GM18499 (cell line): Measurements from ENCODE around the gene ZNF710.
A peak's percentile ranks its signal among the peaks of the same experiment; 100 is the strongest.
"Not testable (repeated sequence)": the region's sequence is repeated elsewhere in the genome, so short reads cannot be mapped to it uniquely, and the experiment has no call there.

Source experiments
- ATAC-seq: cut with Tn5 transposase; IDR thresholded peaks from one replicate; pipeline ENCODE4 v1.9.1; 2021; ENCODE audit warnings: moderate number of reproducible peaks; ENCODE audit not compliant: insufficient read depth, unreplicated experiment

Gene ZNF710

DNA sequence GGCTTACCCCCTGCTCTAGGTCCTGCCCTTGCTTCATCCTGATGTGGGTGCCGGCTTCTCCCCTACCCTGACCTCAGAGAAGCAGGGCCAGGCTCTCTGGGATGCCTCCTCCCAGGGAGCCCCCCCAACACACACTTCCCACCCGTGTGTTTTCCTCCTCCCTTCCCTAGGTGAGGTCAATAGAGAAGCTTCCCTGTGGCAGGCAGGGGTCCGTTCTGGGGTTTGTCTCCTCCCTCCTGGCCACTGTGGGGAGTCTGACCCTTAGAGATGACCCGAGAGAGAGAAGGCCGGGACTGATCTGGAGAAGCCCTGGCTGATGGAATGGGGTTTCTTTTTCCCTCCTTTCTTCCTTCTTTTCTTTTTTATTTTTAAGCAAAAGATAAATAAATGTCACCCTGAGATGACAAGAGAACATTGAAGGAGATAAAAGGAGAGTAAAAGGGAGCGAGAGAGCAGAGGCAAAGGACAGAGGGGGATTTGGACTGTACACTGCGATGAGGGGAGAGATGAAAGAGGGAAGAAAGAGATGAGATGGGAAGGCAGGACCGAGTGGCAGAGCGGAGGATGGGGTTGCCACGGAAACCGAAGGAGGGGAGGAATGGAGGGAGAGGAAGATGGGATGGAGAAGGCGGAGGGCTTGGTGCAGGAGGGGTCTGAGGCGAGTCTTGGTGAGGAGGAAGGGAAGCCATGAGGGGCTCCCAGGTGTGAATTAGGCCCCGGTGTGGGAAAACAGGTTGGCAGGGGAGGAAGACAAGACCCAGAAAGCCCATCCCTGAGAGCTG lies 52.8 kb downstream of the ZNF710 start:
- no peak for ATAC-seq

DNA sequence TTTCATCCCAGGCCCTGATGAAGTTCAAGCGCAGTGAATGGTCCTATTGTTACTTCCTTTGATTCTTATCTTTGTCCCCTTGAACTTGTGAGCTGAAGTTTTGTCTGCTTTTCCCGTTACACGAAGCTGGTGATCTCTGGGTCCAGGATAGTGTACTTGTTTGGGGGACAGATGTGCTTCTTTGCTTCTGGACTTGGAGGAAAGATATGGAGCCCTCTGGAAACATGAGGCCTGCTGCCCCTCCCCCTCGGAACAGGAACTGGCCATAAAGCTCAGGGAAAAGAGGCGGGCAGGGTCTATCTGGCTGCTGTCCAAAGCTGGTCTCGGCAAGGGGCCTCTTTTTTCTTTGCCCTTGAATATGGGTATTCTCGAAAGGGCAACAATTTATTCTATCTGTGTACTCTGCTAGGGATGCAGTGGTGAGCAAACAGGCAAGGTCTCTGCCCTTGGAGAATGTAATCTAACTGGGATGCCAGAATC lies 53.5 kb downstream of the ZNF710 start:
- ATAC-seq = no peak

DNA sequence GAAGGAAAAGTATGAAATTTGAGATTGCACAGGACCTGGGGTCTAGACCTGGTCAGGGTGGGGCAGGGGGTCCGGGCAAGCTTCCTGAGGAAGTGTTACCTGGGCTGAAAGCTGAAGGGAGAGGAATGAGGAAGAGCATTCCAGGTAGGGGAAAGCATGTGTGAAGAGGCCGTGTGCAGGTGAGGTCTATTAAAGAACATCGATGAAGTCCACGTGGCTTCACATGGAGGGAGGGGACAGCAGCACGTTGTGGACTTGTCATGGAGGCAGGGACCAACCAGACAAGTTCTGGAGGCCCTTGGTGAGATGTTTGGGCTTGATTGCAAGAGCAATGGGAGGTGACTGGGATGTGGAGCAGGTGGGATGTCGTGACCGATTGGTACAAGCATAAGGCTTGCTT lies 54.1 kb downstream of the ZNF710 start:
- ATAC-seq = no peak

DNA sequence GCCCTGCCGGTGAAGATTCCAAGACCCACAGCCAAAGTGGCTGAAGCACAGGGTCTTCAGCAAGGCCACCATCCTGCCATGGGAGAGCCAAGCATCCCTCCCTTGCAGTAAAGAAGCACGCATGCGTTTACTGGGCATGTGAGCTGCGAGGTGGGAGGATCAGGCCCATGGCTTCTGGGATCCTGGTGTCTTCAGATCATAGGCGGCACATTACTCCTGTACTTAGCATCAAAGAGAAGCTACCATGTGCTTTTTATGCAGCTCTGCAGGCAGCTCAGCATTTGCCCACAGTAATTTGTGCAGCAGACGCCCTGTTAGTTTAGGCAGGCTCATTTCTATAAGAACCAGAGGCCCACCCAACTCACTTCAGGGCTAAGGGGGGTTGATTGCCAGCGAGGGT lies 55.4 kb downstream of the ZNF710 start:
- no peak for ATAC-seq

DNA sequence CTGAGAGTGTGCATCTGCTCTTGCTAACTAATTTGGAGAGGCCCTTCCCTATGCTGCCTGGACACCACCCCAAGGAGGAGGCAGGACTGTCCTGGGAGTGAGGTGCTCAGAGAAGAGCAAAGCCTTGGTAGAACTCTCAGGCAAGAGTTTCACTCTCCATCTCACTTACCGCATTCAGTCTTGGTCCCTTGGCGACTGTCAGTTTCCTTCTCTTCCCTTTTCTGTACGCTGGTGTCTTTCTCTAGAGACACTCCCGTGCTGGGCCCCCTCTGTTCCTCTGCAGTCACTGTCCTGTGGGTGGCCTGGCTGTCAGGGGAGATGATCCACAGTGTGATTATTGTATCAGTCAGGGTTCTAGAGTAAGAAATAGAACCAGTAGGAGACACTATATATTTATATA lies 57.2 kb downstream of the ZNF710 start:
- peak; percentile 36 for ATAC-seq

DNA sequence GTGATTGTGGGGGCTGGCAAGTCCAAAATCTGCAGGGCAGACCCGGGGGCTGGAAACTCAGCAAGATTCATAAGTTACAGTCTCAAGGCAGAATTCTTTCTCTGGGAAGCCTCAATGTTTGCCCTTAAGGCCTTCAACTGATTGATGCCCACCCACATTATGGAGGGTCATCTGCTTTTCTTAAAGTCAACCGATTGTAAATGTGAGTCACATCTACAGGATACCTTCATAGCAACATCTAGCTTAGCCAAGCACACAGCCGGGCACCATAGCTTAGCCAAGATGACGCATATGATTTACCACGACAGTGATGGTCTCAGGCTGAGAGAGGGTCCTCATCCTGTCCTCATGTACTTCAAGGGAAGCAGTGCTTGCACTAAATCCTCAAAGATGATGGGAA lies 57.7 kb downstream of the ZNF710 start:
- no peak for ATAC-seq

DNA sequence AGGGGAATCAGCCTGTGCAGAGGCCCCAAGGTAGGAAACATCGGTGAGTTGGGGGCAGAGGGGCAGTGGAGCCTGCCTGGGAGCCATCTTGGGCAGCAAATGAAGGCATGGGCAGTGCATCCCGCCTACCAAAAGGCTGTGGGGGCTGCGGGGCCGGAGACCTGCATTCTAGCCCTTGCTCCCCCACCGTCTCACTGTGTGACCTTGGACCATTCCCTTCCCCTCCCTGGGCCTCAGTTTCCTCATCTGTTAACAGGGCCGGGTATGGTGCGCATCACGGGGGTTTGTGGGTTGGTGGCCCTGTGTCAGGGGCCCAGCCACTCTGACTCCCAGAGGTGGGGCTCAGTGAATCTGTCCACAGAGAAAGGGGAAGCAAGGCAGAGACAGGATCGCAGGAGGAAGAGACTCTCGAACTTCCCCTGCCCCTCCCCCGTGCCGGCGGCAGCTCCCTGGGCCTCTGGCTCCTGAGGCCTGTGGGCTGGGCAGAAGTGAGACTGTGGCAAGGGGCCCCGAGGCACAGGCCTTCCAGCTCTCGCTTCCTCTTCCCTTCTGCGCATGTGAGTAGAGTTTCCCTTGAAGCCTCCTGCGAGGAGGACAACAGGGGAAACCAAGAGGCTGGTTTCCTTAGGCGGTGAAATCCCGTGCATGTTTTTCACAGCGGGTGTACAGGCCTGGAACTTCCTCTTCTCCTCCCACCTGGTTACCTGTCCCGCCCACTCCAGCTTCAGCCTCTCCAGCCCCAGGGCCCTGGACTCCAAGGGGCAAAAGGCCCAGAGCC lies 58.3 kb downstream of the ZNF710 start:
- ATAC-seq = peak; percentile 60

DNA sequence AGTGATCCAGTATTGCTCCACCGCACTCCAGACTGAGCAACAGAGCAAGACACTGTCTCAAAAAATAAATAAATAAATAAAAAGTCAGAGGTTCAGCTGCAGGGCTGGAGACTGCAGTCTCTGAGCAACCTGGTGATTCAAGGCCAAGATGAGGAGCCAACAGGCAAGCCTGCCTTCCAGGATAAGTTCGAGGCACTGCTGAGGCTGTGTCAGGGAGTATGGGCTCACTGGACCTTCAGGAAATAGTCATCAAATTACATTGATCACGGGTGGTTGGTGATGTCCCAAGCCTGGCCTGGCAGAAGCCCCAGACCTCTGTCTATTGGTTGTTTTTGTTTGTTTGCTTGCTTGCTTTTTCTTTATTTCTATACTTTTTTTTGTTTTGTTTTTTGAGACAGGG lies 59.7 kb downstream of the ZNF710 start:
- no peak for ATAC-seq

DNA sequence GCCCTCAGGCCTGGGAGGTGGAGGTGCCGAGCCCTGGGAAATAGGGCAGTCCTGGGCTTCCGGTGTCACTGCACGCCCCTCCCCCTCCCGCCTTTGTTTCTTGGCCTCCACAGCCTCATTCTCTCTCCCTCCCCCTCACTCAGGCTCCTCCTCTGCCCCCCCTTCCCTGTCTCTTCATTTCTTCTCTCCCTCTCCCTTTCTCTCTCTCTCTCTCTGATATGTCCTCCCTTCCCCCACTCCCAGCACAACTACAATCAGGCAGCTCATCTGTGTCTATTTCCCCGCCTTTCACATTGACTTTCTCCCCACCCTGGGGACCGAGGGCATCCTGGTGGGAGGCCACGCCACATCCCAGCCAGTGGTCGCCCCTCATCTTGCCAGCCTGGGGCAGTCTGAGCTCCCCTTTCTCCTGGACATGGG lies 60.9 kb downstream of the ZNF710 start:
- ATAC-seq = no peak

DNA sequence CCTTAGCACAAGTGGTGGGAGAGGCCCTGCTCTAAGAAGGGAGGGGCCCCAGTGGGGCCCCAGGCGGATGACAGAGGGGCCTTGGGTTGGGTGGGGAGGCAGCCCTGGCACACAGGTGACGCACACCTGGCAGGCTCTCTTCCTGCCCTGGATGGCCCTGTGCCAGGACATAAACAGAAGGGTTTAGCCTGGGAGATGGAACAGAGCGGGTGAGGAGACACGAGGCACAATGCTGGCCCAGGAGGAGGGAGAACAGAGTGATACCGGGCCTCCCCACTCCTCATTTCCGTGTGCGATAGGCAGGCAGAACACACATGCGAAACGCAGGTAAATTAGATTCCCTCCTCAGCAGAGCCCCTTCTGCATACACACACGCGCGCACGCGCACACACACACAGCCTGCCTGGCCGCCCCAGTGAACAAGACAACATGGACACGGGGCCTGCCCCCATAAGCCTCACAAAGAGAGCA lies 61.4 kb downstream of the ZNF710 start:
- no peak for ATAC-seq

DNA sequence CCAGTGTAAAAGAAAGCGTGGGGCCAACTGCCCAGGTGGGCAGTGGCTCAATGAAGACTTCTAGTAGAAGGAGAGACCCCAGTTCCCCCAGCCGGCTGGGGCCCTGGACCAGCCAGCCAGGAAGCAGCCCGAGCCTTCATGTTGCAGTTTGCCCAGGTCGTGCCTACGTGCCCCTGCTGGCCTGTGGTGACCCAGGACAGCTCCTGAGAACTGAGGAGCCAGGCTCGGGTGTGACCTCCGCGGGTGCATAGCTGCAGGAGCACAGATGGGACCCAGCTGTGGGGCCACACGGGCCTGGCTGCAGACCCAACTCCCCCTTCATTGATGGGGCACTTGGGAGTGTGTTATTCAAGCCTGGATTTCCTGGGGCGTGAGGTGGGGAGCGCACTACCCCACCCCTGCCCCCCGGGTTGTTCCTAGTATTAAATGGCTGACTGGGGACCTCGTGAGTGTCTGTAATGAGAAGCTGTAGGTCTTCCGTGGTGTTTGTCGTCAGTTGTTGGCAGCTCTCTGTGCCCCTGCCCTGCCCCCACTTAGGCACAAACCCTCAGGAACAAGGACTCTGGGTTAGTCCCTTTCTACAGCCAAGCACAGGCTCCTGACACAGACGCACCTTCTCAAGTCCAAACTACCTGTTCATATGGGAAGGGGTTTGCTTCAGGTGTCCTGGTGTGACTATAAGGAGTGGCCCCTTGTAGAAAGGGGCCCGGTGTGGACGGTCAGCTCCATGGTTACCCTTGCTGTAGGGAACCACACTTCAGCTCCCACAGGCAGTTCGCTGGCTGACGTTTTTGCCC lies 62.0 kb downstream of the ZNF710 start:
- ATAC-seq = no peak

DNA sequence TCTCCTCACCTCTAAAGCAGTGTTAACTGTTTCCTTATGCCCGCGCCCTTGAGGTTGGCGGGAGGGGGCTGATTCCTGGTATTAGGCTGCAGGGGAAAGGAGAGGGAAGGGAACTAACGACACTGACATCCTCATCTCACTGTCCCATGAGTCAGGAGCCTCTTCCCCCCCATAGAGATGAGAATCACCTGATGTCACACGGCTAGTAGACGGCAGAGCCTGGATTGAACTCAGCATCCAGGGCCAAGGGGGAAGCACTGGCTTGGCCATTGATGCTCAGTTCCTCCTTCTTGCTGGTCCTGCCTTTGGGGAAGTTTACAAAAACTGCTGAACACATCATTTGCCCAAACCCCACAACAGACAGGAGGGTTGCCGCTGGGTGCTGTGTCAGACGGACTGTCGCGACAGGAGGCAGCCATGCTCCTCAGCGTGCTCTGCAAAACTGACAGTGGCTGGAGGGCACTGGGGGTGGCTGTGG lies 62.7 kb downstream of the ZNF710 start:
- ATAC-seq = no peak

DNA sequence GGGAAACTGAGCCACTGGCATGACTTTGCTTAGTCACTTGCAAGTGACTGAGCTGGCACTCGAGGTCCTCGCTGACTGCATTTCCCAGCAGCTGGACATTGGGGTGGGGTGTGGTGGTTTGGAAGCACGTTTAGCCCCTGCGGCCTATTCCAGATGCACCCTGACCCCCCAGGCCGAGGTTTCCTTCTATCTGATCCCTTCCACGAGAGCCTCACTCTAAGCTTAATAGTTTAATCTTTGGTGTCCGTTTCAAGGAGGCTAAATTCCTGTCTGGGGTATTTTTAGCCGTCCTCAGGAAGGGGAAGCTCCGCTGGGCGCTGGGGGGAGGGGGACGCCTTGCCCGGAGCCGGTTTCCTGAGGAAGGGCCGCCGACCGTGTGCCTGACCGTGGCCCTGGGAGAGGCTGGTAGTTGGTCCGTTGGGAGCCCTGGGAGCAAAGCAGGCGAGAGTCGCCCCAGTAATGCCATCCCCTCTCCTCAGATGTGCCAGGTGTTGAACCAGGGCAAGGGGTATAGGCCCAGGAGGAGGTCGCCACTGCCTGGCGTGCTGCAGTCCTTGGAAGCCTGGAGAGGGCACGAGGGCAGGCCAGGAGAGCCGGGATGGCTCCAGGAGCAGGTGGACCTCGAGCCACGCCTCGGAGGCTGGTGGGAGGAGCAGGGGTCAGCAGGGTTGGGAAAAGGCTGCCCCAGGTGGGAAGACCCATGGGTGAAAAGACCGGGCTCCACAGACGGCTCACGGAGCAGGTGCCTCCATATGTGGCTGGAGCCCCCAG lies 64.0 kb downstream of the ZNF710 start:
- no peak for ATAC-seq

DNA sequence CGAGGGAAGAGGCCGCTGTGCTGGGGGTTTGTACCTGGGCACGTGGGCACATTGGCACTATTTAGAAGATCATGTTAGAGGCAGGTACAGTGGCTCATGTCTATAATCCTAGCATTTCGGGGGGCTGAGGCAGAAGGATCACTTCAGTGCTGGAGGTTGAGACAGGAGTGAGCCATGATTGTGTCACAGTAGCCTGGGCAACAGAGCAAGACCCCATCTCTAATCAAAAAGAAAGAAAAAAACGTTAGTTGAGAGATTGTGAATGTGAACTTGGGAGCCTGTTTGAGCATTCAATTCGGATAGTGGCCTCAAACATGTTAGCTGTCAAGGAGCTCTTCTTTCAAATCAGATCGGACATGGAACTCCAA lies 64.5 kb downstream of the ZNF710 start:
- no peak for ATAC-seq

DNA sequence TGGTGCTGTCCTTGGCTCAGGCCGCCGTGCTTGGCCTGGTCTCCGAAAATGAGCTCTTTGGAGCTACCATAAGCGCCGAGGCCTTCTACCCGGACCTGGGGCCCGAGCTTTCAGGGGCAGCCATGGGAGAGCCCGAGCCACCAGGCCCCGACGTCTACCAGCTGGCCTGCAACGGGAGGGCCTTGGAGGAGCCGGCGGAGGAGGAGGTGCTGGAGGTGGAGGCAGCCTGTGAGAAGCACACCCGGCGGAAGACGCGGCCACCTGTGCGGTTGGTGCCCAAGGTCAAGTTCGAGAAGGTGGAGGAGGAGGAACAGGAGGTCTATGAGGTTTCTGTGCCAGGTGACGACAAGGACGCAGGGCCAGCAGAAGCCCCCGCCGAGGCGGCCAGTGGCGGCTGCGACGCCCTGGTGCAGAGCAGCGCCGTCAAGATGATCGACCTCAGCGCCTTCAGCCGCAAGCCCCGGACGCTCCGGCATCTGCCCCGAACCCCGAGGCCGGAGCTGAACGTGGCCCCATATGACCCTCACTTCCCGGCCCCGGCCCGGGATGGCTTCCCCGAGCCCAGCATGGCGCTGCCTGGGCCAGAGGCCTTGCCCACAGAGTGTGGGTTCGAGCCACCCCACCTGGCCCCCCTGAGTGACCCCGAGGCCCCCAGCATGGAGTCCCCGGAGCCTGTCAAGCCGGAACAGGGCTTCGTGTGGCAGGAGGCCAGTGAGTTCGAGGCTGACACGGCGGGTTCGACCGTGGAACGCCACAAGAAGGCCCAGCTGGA lies 66.2 kb downstream of the ZNF710 start:
- ATAC-seq = no peak

DNA sequence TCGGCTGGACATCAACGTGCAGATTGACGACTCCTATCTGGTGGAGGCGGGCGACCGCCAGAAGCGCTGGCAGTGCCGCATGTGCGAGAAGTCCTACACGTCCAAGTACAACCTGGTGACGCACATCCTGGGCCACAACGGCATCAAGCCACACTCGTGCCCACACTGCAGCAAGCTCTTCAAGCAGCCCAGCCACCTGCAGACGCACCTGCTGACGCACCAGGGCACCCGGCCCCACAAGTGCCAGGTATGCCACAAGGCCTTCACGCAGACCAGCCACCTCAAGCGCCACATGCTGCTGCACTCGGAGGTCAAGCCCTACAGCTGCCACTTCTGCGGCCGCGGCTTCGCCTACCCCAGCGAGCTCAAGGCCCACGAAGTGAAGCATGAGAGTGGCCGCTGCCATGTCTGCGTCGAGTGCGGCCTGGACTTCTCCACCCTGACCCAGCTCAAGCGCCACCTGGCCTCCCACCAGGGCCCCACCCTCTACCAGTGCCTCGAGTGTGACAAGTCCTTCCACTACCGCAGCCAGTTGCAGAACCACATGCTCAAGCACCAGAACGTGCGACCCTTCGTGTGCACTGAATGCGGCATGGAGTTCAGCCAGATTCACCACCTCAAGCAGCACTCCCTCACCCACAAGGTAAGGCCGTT lies 67.0 kb downstream of the ZNF710 start:
- no peak for ATAC-seq

DNA sequence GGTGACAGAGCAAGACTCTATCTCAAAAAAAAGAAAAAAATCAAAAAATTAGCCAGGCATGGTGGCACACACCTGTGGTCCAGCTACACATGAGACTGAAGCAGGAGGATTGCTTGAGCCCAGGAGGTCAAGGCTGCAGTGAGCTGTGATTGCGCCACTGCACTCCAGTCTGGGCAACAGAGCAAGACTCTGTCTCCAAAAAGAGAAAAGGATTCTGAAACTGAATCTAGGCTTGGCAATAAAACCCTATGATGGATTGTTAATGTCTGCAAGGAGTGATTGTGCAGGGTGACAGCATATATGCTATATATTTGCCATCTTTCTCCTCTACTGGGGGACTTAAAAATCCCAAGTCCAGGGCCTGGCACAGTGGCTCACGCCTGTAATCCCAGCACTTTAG lies 69.5 kb downstream of the ZNF710 start:
- ATAC-seq = not testable (repeated sequence)

DNA sequence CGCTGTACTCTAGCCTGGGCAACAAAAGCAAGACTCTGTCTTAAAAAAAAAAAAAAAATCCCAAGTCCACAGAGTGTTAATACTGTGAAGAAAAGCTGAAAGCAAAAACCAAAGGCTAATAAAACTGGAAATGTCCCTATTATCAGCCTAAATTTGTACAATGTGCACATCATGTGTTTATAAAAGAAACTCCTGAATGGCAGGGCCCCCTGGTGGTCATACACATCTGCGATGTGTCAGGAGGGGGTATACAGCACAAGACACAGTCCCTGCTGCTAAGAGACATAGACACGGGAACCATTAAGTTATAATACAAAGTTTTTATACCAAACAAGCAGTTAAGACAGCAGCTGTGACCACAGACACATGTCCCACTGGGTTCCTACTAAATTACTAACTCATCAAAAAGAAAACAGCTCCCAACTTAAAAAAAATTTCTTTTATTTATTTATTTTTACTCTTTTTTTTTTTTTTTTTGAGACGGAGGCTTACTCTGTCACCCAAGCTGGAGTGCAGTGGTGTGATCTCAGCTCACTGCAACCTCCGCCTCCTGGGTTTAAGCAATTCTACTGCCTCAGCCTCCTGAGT lies 70.2 kb downstream of the ZNF710 start:
- ATAC-seq = no peak
